ENCODE data around the gene STIM2. TPM values are rescaled to one million over a fixed set of nuclear protein-coding genes. Genes with fewer than 3 reads are reported as not detected.
A peak's percentile ranks its signal among the peaks of the same experiment; 100 is the strongest.

STIM2 gene
- total and polyA plus RNA-seq, 3 experiments from 2014 or later: 41.4 to 51.0 (median 47.8) TPM

- Mint-ChIP-seq H3K27me3 (peaks cover 0 to 2% of the 10 kb centered on the region in 2 donors), H3K36me3 (peaks cover 0 to 8% (median 7%) of the 10 kb centered on the region in 3 donors), H3K27ac (peak overlapping the region in 1 of 8 donors; percentile 44), H3K9me3 (no peaks in the 10 kb centered on the region), H3K4me1 (peaks cover 41 to 70% (median 70%) of the 10 kb centered on the region in 3 donors), H3K4me3 (no peak overlapping the region)
- ChIA-PET POLR2A (interaction anchor here (1.1 kb wide), 1 partner anchor 127 kb away, joined by 3 read pairs; no protein-coding TSS in a partner anchor), CTCF (no interaction called here)
- DNase-seq: no peak
- H3K36me3 ChIP-seq (ENCODE audit: insufficient read depth, low read length): no peaks in the 10 kb centered on the region
- H3K4me3 ChIP-seq (ENCODE audit: low read length): no peak overlapping the region
- H3K4me1 ChIP-seq (ENCODE audit: insufficient read depth, low read length): peaks cover 32% of the 10 kb centered on the region
- no peaks in the 10 kb centered on the region for H3K9me3 ChIP-seq (ENCODE audit: low read length)
- no peaks in the 10 kb centered on the region for H3K27me3 ChIP-seq (ENCODE audit: insufficient read depth, low read length, poor library complexity, severe bottlenecking)
- H3K27ac ChIP-seq (ENCODE audit: low read depth, low read length): no peak overlapping the region
Observed at GRCh38 chr4:26984896-26985295, 124.3 kb downstream of the STIM2 start.

GRCh38 chr4:26985873-26986272 lies 125.2 kb downstream of the STIM2 start:
- H3K36me3 ChIP-seq (ENCODE audit: insufficient read depth, low read length): no peaks in the 10 kb centered on the region
- H3K4me1 ChIP-seq (ENCODE audit: insufficient read depth, low read length): peaks cover 32% of the 10 kb centered on the region
- Mint-ChIP-seq H3K4me3 (peak overlapping the region in 5 of 7 donors; percentile 23 to 59 (median 26)), H3K27ac (peak overlapping the region in 5 of 8 donors; percentile 21 to 56 (median 35)), H3K9me3 (peaks cover 0 to 2% (median 0%) of the 10 kb centered on the region in 5 donors), H3K4me1 (peaks cover 43 to 72% (median 68%) of the 10 kb centered on the region in 3 donors), H3K27me3 (peaks cover 0 to 2% of the 10 kb centered on the region in 2 donors), H3K36me3 (peaks cover 0 to 11% (median 11%) of the 10 kb centered on the region in 3 donors)
- POLR2A ChIA-PET: interaction anchor here (0.6 to 1.1 kb wide), 2 partner anchors 99 to 128 kb away, joined by 3 read pairs; no protein-coding TSS in a partner anchor
- H3K9me3 ChIP-seq (ENCODE audit: low read length): no peaks in the 10 kb centered on the region
- DNase-seq: peak in 3 of 5 donors; percentile 6 to 62 (median 51)
- H3K27me3 ChIP-seq (ENCODE audit: insufficient read depth, low read length, poor library complexity, severe bottlenecking): no peaks in the 10 kb centered on the region
- CTCF ChIA-PET: no interaction called here
- H3K27ac ChIP-seq (ENCODE audit: low read depth, low read length): no peak overlapping the region
- H3K4me3 ChIP-seq (ENCODE audit: low read length): no peak overlapping the region

DNA sequence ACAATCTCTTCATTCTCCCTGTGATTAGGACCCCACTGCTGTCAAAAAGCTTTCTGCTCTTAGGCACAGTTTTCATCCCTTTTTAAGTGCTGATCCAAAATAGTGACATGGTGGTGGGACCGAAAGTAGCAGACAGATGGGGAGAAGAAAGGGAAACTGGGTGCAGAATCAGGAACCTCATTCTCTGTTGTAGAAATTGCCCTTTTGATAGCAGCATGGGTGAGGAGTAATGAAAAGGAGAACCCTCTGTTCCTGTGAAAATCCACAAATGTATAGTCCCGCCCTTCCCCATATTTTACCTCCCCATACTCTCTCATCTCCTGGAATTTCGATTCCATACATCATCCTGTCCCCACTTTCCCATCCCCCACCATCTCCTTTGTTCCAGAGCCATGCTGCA lies 126.5 kb downstream of the STIM2 start:
- POLR2A ChIA-PET: no interaction called here
- H3K9me3 Mint-ChIP-seq: peaks cover 0 to 2% (median 0%) of the 10 kb centered on the region in 5 donors

DNA sequence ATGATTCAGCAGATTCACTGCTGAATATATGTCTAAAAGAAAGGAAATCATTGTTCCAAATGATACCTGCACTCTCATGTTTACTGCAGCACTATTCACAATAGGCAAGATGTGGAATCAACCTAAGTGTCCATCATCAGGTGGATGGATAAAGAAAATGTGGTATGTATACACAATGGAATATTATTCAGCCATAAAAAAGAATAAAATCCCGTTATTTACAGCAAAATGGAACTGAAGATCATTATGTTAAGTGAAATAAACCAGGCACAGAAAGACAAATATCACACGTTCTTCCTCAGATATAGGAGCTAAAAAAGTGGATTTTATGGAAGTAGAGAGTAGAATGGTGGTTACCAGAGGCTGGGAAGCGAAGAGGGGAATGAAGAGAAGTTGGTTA lies 130.4 kb downstream of the STIM2 start:
- H3K4me1 ChIP-seq (ENCODE audit: insufficient read depth, low read length): peaks cover 54% of the 10 kb centered on the region
- H3K9me3 Mint-ChIP-seq: peaks cover 0 to 2% (median 0%) of the 10 kb centered on the region in 5 donors
- POLR2A ChIA-PET: no interaction called here

More for the DNA sequence above, 126.5 kb downstream of the STIM2 start:
- H3K27me3 ChIP-seq (ENCODE audit: insufficient read depth, low read length, poor library complexity, severe bottlenecking): no peaks in the 10 kb centered on the region
- Mint-ChIP-seq H3K36me3 (peaks cover 5 to 12% (median 11%) of the 10 kb centered on the region in 3 donors), H3K4me3 (peak overlapping the region in 1 of 7 donors; percentile 40), H3K27ac (peak overlapping the region in 3 of 8 donors; percentile 29 to 64 (median 43)), H3K27me3 (peaks cover 0 to 2% of the 10 kb centered on the region in 2 donors), H3K4me1 (peaks cover 42 to 70% (median 69%) of the 10 kb centered on the region in 3 donors)
- no peaks in the 10 kb centered on the region for H3K9me3 ChIP-seq (ENCODE audit: low read length)
- DNase-seq: no peak
- peaks cover 36% of the 10 kb centered on the region for H3K4me1 ChIP-seq (ENCODE audit: insufficient read depth, low read length)
- CTCF ChIA-PET: interaction anchor here (1.3 kb wide), 1 partner anchor 126 kb away, joined by 3 read pairs; the partner anchor contains the start of gene STIM2
- no peak overlapping the region for H3K4me3 ChIP-seq (ENCODE audit: low read length)
- no peaks in the 10 kb centered on the region for H3K36me3 ChIP-seq (ENCODE audit: insufficient read depth, low read length)
- no peak overlapping the region for H3K27ac ChIP-seq (ENCODE audit: low read depth, low read length)

DNA sequence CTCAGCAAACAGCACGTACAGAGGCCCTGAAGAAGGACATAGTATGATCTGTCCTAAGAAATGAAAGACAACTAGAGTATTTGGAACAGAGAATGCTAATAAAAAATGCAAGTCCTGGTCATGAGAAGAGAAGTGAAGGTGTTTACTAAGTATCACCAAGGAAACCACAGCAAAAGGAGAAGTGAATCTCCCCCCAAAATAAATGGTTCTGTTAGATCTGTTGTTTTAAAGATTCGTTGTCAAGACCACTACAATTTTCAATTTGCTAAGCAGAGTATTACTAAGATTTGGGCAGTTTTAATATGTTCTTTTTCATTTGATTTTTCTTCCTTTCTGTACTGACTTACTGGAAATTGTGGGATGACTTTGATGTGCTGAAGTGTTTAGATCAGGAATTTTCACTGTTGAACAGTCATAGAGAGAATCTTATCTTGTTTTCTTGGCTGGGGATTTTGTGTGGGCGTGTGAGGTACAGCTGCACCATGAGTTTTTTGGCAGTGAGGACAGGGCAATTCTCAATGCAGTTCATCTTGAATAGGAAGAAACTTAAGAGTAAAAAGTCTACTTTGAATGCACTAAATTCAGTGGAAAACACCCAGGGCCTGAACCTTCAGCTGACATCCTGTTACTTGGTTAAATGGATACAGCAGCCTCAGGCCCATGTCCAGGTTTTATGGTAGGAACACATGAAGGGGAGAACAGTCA lies 132.2 kb downstream of the STIM2 start:
- Mint-ChIP-seq H3K27me3 (no peaks in the 10 kb centered on the region), H3K4me1 (peaks cover 25 to 46% (median 41%) of the 10 kb centered on the region in 3 donors), H3K36me3 (peaks cover 5 to 26% (median 14%) of the 10 kb centered on the region in 3 donors), H3K27ac (no peak overlapping the region), H3K9me3 (peaks cover 0 to 2% (median 0%) of the 10 kb centered on the region in 5 donors), H3K4me3 (no peak overlapping the region)
- Histone ChIP-seq H3K4me3 (ENCODE audit: low read length) (no peak overlapping the region), H3K36me3 (ENCODE audit: insufficient read depth, low read length) (no peaks in the 10 kb centered on the region), H3K27ac (ENCODE audit: low read depth, low read length) (no peak overlapping the region), H3K9me3 (ENCODE audit: low read length) (no peaks in the 10 kb centered on the region), H3K27me3 (ENCODE audit: insufficient read depth, low read length, poor library complexity, severe bottlenecking) (no peaks in the 10 kb centered on the region), H3K4me1 (ENCODE audit: insufficient read depth, low read length) (peaks cover 36% of the 10 kb centered on the region)
- ChIA-PET CTCF (interaction anchor here (1.1 to 2.6 kb wide), 2 partner anchors 13 to 25 kb away, joined by 3 to 5 read pairs; no protein-coding TSS in a partner anchor), POLR2A (interaction anchor here (0.6 to 1.1 kb wide), 3 partner anchors 132 to 1356 kb away, joined by 3 to 4 read pairs (median 3); partner anchors contain the start of gene STIM2)
- DNase-seq: no peak

More for the DNA sequence above, 130.4 kb downstream of the STIM2 start:
- H3K9me3 ChIP-seq (ENCODE audit: low read length): no peaks in the 10 kb centered on the region
- H3K27me3 Mint-ChIP-seq: peaks cover 0 to 2% of the 10 kb centered on the region in 2 donors
- H3K36me3 ChIP-seq (ENCODE audit: insufficient read depth, low read length): no peaks in the 10 kb centered on the region
- DNase-seq: no peak
- H3K4me3 Mint-ChIP-seq: no peak overlapping the region
- H3K4me3 ChIP-seq (ENCODE audit: low read length): no peak overlapping the region
- H3K36me3 Mint-ChIP-seq: peaks cover 5 to 16% (median 14%) of the 10 kb centered on the region in 3 donors
- H3K4me1 Mint-ChIP-seq: peaks cover 30 to 50% (median 45%) of the 10 kb centered on the region in 3 donors
- H3K27me3 ChIP-seq (ENCODE audit: insufficient read depth, low read length, poor library complexity, severe bottlenecking): no peaks in the 10 kb centered on the region
- H3K27ac Mint-ChIP-seq: peak overlapping the region in 2 of 8 donors; percentile 18 to 26
- no peak overlapping the region for H3K27ac ChIP-seq (ENCODE audit: low read depth, low read length)
- CTCF ChIA-PET: no interaction called here

DNA sequence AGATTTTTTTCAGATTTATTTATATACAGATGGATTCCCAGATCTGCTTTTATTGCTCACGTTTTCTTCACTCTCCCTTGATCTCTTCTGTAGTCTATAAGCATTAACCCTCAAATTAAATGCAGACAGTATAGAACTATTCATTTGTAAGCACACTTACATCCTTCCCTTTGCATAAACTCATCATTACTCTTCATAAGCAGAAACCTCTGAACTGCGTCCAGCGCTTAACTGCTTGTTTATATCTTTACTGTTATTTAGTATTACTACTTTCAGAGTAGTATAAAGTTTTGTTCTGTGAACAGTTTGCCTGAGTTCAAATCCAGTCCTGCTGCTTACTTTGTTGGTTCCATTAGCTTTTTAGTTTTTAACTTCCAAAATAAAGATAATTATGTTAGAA lies 132.9 kb downstream of the STIM2 start:
- no peak for DNase-seq
- H3K4me1 ChIP-seq (ENCODE audit: insufficient read depth, low read length): peaks cover 36% of the 10 kb centered on the region
- CTCF ChIA-PET: interaction anchor here (1.1 to 2.6 kb wide), 3 partner anchors 12 to 26 kb away, joined by 3 to 5 read pairs (median 4); no protein-coding TSS in a partner anchor
- H3K36me3 ChIP-seq (ENCODE audit: insufficient read depth, low read length): no peaks in the 10 kb centered on the region
- peaks cover 21 to 39% (median 35%) of the 10 kb centered on the region in 3 donors for H3K4me1 Mint-ChIP-seq
- H3K27me3 ChIP-seq (ENCODE audit: insufficient read depth, low read length, poor library complexity, severe bottlenecking): no peaks in the 10 kb centered on the region
- peaks cover 5 to 22% (median 12%) of the 10 kb centered on the region in 3 donors for H3K36me3 Mint-ChIP-seq
- H3K4me3 Mint-ChIP-seq: no peak overlapping the region
- H3K27ac ChIP-seq (ENCODE audit: low read depth, low read length): no peak overlapping the region
- no peak overlapping the region for H3K4me3 ChIP-seq (ENCODE audit: low read length)
- peaks cover 0 to 2% (median 0%) of the 10 kb centered on the region in 5 donors for H3K9me3 Mint-ChIP-seq
- no peak overlapping the region for H3K27ac Mint-ChIP-seq
- POLR2A ChIA-PET: interaction anchor here (0.6 kb wide), 1 partner anchor 1356 kb away, joined by 3 read pairs; no protein-coding TSS in a partner anchor
- no peaks in the 10 kb centered on the region for H3K27me3 Mint-ChIP-seq
- no peaks in the 10 kb centered on the region for H3K9me3 ChIP-seq (ENCODE audit: low read length)

- ChIA-PET POLR2A (interaction anchor here (0.6 kb wide), 1 partner anchor 1357 kb away, joined by 3 read pairs; no protein-coding TSS in a partner anchor), CTCF (interaction anchor here (1.1 to 2.6 kb wide), 3 partner anchors 12 to 26 kb away, joined by 3 to 5 read pairs (median 4); no protein-coding TSS in a partner anchor)
- Mint-ChIP-seq H3K4me3 (no peak overlapping the region), H3K27ac (no peak overlapping the region), H3K9me3 (peaks cover 0 to 2% (median 0%) of the 10 kb centered on the region in 5 donors), H3K27me3 (no peaks in the 10 kb centered on the region), H3K36me3 (peaks cover 5 to 21% (median 11%) of the 10 kb centered on the region in 3 donors), H3K4me1 (peaks cover 21 to 38% (median 34%) of the 10 kb centered on the region in 3 donors)
- no peaks in the 10 kb centered on the region for H3K36me3 ChIP-seq (ENCODE audit: insufficient read depth, low read length)
- no peak for DNase-seq
- H3K4me3 ChIP-seq (ENCODE audit: low read length): no peak overlapping the region
- H3K27ac ChIP-seq (ENCODE audit: low read depth, low read length): no peak overlapping the region
- H3K27me3 ChIP-seq (ENCODE audit: insufficient read depth, low read length, poor library complexity, severe bottlenecking): no peaks in the 10 kb centered on the region
- peaks cover 36% of the 10 kb centered on the region for H3K4me1 ChIP-seq (ENCODE audit: insufficient read depth, low read length)
- no peaks in the 10 kb centered on the region for H3K9me3 ChIP-seq (ENCODE audit: low read length)
Observed at GRCh38 chr4:26993967-26994366, 133.3 kb downstream of the STIM2 start.

All from CD8-positive, alpha-beta memory T cell (primary cell).